Activated naive CD8-positive, alpha-beta T cell (primary cell): ENCODE measurements around the gene CYP1A1.

ENCODE experiments used
- H3K27ac Mint-ChIP-seq: one replicate; pipeline ENCODE4 v1.8.0; 2021; ENCODE audit warnings: mixed read lengths
- H3K27me3 Mint-ChIP-seq: one replicate; pipeline ENCODE4 v1.8.0; 2021; ENCODE audit warnings: mixed read lengths
- H3K36me3 Mint-ChIP-seq: one replicate; pipeline ENCODE4 v1.8.0; 2021; ENCODE audit warnings: mixed read lengths
- H3K4me1 Mint-ChIP-seq: one replicate; pipeline ENCODE4 v1.8.0; 2021; ENCODE audit warnings: low read depth, mixed read lengths
- H3K4me3 Mint-ChIP-seq: one replicate; pipeline ENCODE4 v1.8.0; 2021; ENCODE audit warnings: mild to moderate bottlenecking, mixed read lengths
- H3K9me3 Mint-ChIP-seq: one replicate; pipeline ENCODE4 v1.8.0; 2021; ENCODE audit warnings: low read depth, mixed read lengths

The CYP1A1 gene

DNA sequence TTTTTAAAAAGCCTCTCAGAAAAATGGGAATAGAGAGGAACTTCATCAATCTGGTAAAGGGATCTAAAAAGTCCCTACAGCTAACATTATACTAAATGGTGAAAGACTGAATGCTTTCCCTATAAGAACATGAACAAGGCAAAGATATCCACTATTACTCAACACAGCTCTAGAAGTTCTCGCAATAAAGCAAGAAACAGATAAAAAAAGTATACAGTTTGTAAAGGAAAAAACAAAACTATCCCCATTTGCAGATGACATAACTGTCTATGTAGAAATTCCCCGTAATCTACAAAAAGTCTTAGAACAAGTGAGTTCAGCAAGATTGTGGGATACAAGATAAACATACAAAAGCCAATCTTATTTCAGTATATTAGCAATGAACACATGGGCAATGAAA is 44.9 kb downstream of the CYP1A1 start:
- H3K9me3 Mint-ChIP-seq, result no peaks in the 10 kb centered on the region
- no peak overlapping the region for H3K4me3 Mint-ChIP-seq
- H3K4me1 Mint-ChIP-seq, result peaks cover 36% of the 10 kb centered on the region
- peaks cover 14% of the 10 kb centered on the region for H3K36me3 Mint-ChIP-seq
- H3K27ac Mint-ChIP-seq, result no peak overlapping the region
- no peaks in the 10 kb centered on the region for H3K27me3 Mint-ChIP-seq

DNA sequence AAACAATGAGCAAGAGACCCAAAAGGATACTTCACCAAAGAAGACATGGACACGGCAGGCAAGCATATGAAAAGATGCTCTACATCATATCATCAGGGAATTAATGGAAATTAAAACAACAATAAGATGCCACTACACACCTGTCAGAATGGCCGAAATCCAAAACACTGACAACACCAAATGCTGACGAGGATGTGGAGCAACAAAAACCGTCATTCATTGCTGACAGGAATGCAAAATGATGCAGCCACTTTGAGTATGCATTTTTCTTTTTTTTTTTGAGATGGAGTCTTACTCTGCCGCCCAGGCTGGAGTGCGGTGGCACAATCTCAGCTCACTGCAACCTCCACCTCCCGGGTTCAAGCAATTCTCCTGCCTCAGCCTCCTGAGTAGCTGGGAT is 48.5 kb downstream of the CYP1A1 start:
- no peak overlapping the region for H3K27ac Mint-ChIP-seq
- H3K4me3 Mint-ChIP-seq, result no peak overlapping the region
- peaks cover 9% of the 10 kb centered on the region for H3K36me3 Mint-ChIP-seq
- H3K4me1 Mint-ChIP-seq, result peaks cover 30% of the 10 kb centered on the region
- no peaks in the 10 kb centered on the region for H3K27me3 Mint-ChIP-seq
- no peaks in the 10 kb centered on the region for H3K9me3 Mint-ChIP-seq

DNA sequence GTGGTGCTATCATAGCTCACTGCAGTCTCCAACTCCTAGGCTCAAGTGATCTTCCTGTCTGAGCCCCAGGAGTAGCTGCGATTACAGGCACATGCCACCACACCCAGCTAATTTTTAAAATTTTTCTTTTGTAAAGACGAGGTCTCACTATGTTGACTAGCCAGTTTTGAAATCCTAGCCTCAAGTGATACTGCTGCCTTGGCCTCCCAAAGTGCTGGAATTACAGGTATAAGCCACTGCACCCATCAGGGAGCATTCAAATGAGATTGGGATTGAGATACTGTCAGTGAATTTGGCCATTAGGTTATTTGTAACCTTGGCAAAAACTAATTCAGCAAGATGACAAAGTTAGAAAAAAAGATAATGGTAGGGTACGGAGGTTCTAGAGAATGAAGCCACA is 51.2 kb downstream of the CYP1A1 start:
- peaks cover 14% of the 10 kb centered on the region for H3K4me1 Mint-ChIP-seq
- H3K9me3 Mint-ChIP-seq, result no peaks in the 10 kb centered on the region
- H3K27ac Mint-ChIP-seq, result no peak overlapping the region
- no peaks in the 10 kb centered on the region for H3K27me3 Mint-ChIP-seq
- H3K36me3 Mint-ChIP-seq, result peaks cover 9% of the 10 kb centered on the region
- no peak overlapping the region for H3K4me3 Mint-ChIP-seq

DNA sequence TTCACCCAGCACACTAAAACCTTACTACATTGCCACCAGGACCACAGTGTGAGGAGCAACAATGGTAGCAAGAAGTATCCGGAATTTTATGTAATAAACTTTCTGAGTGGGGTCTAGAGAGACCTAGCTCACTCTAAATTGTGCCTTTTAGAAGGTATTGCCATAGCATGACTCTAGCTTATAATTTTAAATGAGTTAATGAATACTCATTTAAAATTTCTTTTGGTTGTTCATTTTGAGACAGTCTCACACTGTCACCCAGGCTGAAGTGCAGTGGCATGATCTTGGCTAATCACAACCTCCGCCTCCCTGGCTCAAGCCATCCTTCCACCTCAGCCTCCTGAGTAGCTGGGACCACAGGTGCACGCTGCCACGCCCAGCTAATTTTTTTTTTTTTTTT is 55.7 kb downstream of the CYP1A1 start:
- peaks cover 6% of the 10 kb centered on the region for H3K36me3 Mint-ChIP-seq
- H3K27ac Mint-ChIP-seq, result no peak overlapping the region
- H3K4me1 Mint-ChIP-seq, result peaks cover 7% of the 10 kb centered on the region
- H3K27me3 Mint-ChIP-seq, result no peaks in the 10 kb centered on the region
- no peaks in the 10 kb centered on the region for H3K9me3 Mint-ChIP-seq
- no peak overlapping the region for H3K4me3 Mint-ChIP-seq
